GM12878 (cell line): ENCODE data around the gene GRIK2. TPM values are rescaled to one million over a fixed set of nuclear protein-coding genes. Genes with fewer than 3 reads are reported as not detected.

Experiments used
- ATAC-seq: fragments of 200-7000 bp; cut with Tn5 transposase; 3 replicates; pipeline ENCODE4 v1.9.1; 2020; ENCODE audit warnings: mild to moderate bottlenecking, moderate library complexity
- BruUV-seq: library from RNA; stranded (reverse); fragments of 400-500 nt; replicated peaks from 2 replicates; lab custom pipeline; 2021; lab: Mats Ljungman, UMichigan
- CTCF ChIA-PET: fragments of 300-600 bp; sonication (Branson Sonifier 250); formaldehyde crosslinking; extraction: SDS; loops from one replicate; lab custom pipeline; 2021; ENCODE audit warnings: inconsistent platforms; lab: Yijun Ruan, JAX
- POLR2A ChIA-PET: fragments of 350-600 bp; formaldehyde crosslinking; extraction: SDS; loops from one replicate; lab custom pipeline; 2021; ENCODE audit warnings: inconsistent platforms; lab: Charles Lee
- RAD21 ChIA-PET: fragments of 300-600 bp; sonication (Branson Sonifier 250); formaldehyde crosslinking; loops from one replicate; lab custom pipeline; 2023; ENCODE audit warnings: antibody characterized with exemption; ENCODE audit not compliant: unreplicated experiment; lab: Charles Lee
- SMC1A ChIA-PET: fragments of 300-600 bp; sonication (Branson Sonifier 250); formaldehyde crosslinking; loops from one replicate; lab custom pipeline; 2023; ENCODE audit not compliant: unreplicated experiment, uncharacterized antibody; lab: Charles Lee
- DNase-seq: peaks from one replicate; pipeline ENCODE4 v3.0.0-alpha.2; 2011; ENCODE audit warnings: low read depth, low spot score
- FAIRE-seq: peaks from 3 replicates; lab custom pipeline; 2011; peaks lifted over from hg19 to GRCh38; lab: Jason Lieb, UNC
- H2AFZ ChIP-seq: 2 replicates; pipeline ENCODE4 v1.6.0; 2011; ENCODE audit warnings: low read depth, low read length, control low read depth; ENCODE audit not compliant: control insufficient read depth
- H3K27ac ChIP-seq: 2 replicates; pipeline ENCODE4 v1.5.1; 2011; ENCODE audit warnings: control low read depth; ENCODE audit not compliant: control insufficient read depth, insufficient read depth
- H3K27me3 ChIP-seq, 2 experiments: replicated peaks in 1 of 2; 2 replicates each; pipeline versions ENCODE4 v1.6.0 to v1.6.1; 2011; ENCODE audit warnings: low read length in 1 of 2; ENCODE audit not compliant: control insufficient read depth in 2 of 2, insufficient read depth in 2 of 2
- H3K36me3 ChIP-seq, 2 experiments: 2 replicates each; pipeline ENCODE4 v1.5.1; 2011; ENCODE audit warnings: low read length in 1 of 2; ENCODE audit not compliant: control insufficient read depth in 2 of 2, insufficient read depth in 2 of 2
- H3K4me1 ChIP-seq: 2 replicates; pipeline ENCODE4 v1.6.1; 2011; ENCODE audit warnings: mild to moderate bottlenecking, low read length, moderate library complexity, mixed read lengths; ENCODE audit not compliant: control insufficient read depth, insufficient read depth
- H3K4me2 ChIP-seq: 2 replicates; pipeline ENCODE4 v1.6.0; 2011; ENCODE audit warnings: control low read depth; ENCODE audit not compliant: control insufficient read depth, insufficient read depth
- H3K4me3 ChIP-seq: fragments of 200-600 bp; sonication (generic); 2 replicates; pipeline ENCODE4 v1.5.1; 2016
- H3K79me2 ChIP-seq: 2 replicates; pipeline ENCODE4 v1.6.0; 2011; ENCODE audit warnings: low read length; ENCODE audit not compliant: control insufficient read depth, insufficient read depth
- H3K9ac ChIP-seq: 2 replicates; pipeline ENCODE4 v1.8.0; 2011; ENCODE audit warnings: low read length, control low read depth, mixed read lengths; ENCODE audit not compliant: control insufficient read depth, insufficient read depth
- H3K9me3 ChIP-seq: replicated peaks from 3 replicates; pipeline ENCODE4 v1.5.1; 2011; ENCODE audit warnings: mild to moderate bottlenecking, low read length; ENCODE audit not compliant: control insufficient read depth, insufficient read depth
- H4K20me1 ChIP-seq: 2 replicates; pipeline ENCODE4 v1.6.0; 2011; ENCODE audit not compliant: control insufficient read depth, insufficient read depth
- ASH2L ChIP-seq: fragments of 300-600, 200-600 bp; sonication (generic); IDR thresholded peaks from 2 replicates; pipeline ENCODE4 v1.6.1; 2017; ENCODE audit warnings: low read depth, mild to moderate bottlenecking, borderline replicate concordance
- BCLAF1 ChIP-seq: fragments of 450-650 bp; IDR thresholded peaks from 2 replicates; pipeline ENCODE4 v1.6.1; 2017; ENCODE audit warnings: antibody characterized with exemption, mild to moderate bottlenecking, moderate library complexity
- CBFB ChIP-seq: IDR thresholded peaks from 2 replicates; pipeline ENCODE4 v1.6.1; 2016; ENCODE audit warnings: antibody characterized with exemption, low read depth
- GABPA ChIP-seq: IDR thresholded peaks from 2 replicates; pipeline ENCODE4 v1.6.1; 2014; ENCODE audit warnings: antibody characterized with exemption, low read depth, mild to moderate bottlenecking, inconsistent platforms
- LARP7 ChIP-seq: fragments of 450-650 bp; IDR thresholded peaks from 2 replicates; pipeline ENCODE4 v1.6.1; 2017; ENCODE audit warnings: mild to moderate bottlenecking
- MTA2 ChIP-seq: fragments of 450-650 bp; IDR thresholded peaks from 2 replicates; pipeline ENCODE4 v1.6.1; 2016; ENCODE audit warnings: low read depth, mild to moderate bottlenecking, moderate library complexity
- RAD51 ChIP-seq: fragments of 450-650 bp; IDR thresholded peaks from 2 replicates; pipeline ENCODE4 v1.6.1; 2016; ENCODE audit warnings: moderate library complexity, mild to moderate bottlenecking, inconsistent platforms
- SPI1 ChIP-seq: IDR thresholded peaks from 2 replicates; pipeline ENCODE4 v1.6.1; 2011; ENCODE audit warnings: low read depth, mild to moderate bottlenecking, low read length, moderate library complexity, borderline replicate concordance; ENCODE audit not compliant: insufficient read depth
- TCF3 ChIP-seq: IDR thresholded peaks from 2 replicates; pipeline ENCODE4 v1.6.1; 2012; ENCODE audit warnings: low read depth, mild to moderate bottlenecking, low read length, borderline replicate concordance; ENCODE audit not compliant: insufficient read depth
- WGBS: methylation state at CpG from one replicate; pipeline ENCODE4 v1.1.6; 2016; ENCODE audit warnings: low lambda C conversion rate; ENCODE audit not compliant: insufficient replicate concordance, insufficient coverage; ENCODE audit errors: missing lambda C conversion rate; 5-methylcytosine and 5-hydroxymethylcytosine counted together
- in situ Hi-C: fragments of 300-500 bp; cut with MboI; formaldehyde crosslinking; loops from 9 replicates; pipeline ENCODE4 v1.14.3; 2018; ENCODE audit warnings: mixed read lengths
- intact Hi-C: fragments of 100-400 bp; cut with micrococcal nuclease; formaldehyde crosslinking; loops from one replicate; pipeline ENCODE4 v1.14.2; 2022; ENCODE audit not compliant: unreplicated experiment
- polyA plus RNA-seq, 11 experiments: library from polyadenylated mRNA; depleted of rRNA in 4 of 11; unstranded in 6 of 11; stranded (reverse) in 5 of 11; fragments of >200 nt; fragmentation: Nextera tagmentation in 4 of 11; fragmentation: Illumina TruSeq in 1 of 11; extraction: Ambion mirVana in 4 of 11; extraction: Trizol in 1 of 11; gene quantifications; 1 replicate in 1 of 11; 2 replicates in 10 of 11; pipeline versions ENCODE4 v1.2.1 to v1.2.3, GENCODE V29; 2011 to 2016; ENCODE audit warnings: inconsistent platforms in 2 of 11, missing spikeins in 2 of 11, low read depth in 1 of 11
- total RNA-seq, 4 experiments: library from RNA; depleted of rRNA in 3 of 4; stranded (reverse); fragments of >200 nt in 3 of 4; fragmentation: Illumina TruSeq in 1 of 4; extraction: Trizol in 1 of 4; gene quantifications; 2 replicates each; pipeline versions ENCODE4 v1.2.1 to v1.2.3, GENCODE V29; 2013 to 2021
- TF ChIP-seq, protein P1 (sequence below): IDR thresholded peaks from 2 replicates; pipeline ENCODE4 v1.6.1; 2011; ENCODE audit warnings: borderline replicate concordance, low read depth, mild to moderate bottlenecking, moderate library complexity, low read length; ENCODE audit not compliant: insufficient read depth, poor library complexity, severe bottlenecking

Gene GRIK2
- total and polyA plus RNA-seq, 10 of the 15 experiments (the other 5 are each of a cell fraction or from before 2014, with no cell fraction given), result not detected

DNA sequence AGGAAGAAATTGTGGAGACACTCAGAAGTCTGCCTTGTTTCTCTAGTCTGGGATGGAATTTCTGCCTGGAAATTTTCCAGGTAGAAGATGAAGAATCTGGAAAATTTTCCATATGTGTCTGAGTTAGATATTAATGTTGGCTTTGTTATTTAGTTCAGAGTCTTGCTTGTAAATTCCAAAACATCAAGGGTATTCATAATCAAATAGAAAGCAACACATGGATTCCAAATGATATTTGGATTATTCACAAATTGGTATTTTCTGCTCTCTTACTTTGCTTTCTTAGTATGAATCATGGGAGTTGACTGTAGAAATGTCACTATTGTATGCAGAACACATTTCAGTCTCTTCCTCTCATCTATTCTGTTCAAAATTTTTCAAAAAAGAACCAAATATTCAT is 116.0 kb downstream of the GRIK2 start:
- intact Hi-C loops, result no loop called here

GRCh38 chr6:101513181-101513580 is 119.7 kb downstream of the GRIK2 start:
- ChIA-PET POLR2A (no interaction called here), SMC1A (no interaction called here), RAD21 (no interaction called here), CTCF (interaction anchor here (0.6 kb wide), 1 partner anchor 41 kb away, joined by 3 read pairs; no protein-coding TSS in a partner anchor)
- H2AFZ ChIP-seq, result no peak overlapping the region
- no peak overlapping the region for H3K4me2 ChIP-seq
- WGBS, result 0% methylated on average over 1 of the region's 1 CpG
- H4K20me1 ChIP-seq, result no peaks in the 10 kb centered on the region
- no peaks in the 10 kb centered on the region for H3K9me3 ChIP-seq
- H3K36me3 ChIP-seq, result no peaks in the 10 kb centered on the region
- no peak for FAIRE-seq
- no peaks in the 10 kb centered on the region for H3K27me3 ChIP-seq
- no TSS peak for BruUV-seq
- H3K79me2 ChIP-seq, result no peaks in the 10 kb centered on the region
- H3K4me1 ChIP-seq, result no peaks in the 10 kb centered on the region
- ATAC-seq, result no peak
- H3K27ac ChIP-seq, result no peak overlapping the region
- no peak for DNase-seq
- intact Hi-C loops (no loop called here), in situ Hi-C loops (no loop called here)
- TF ChIP-seq CBFB (no peak), LARP7 (no peak), ASH2L (no peak), SPI1 (no peak), GABPA (no peak), MTA2 (no peak), BCLAF1 (no peak)
- TF ChIP-seq, protein P1, sequence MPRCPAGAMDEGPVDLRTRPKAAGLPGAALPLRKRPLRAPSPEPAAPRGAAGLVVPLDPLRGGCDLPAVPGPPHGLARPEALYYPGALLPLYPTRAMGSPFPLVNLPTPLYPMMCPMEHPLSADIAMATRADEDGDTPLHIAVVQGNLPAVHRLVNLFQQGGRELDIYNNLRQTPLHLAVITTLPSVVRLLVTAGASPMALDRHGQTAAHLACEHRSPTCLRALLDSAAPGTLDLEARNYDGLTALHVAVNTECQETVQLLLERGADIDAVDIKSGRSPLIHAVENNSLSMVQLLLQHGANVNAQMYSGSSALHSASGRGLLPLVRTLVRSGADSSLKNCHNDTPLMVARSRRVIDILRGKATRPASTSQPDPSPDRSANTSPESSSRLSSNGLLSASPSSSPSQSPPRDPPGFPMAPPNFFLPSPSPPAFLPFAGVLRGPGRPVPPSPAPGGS, result no peak
- H3K4me3 ChIP-seq, result no peak overlapping the region
- no peak overlapping the region for H3K9ac ChIP-seq

More for the DNA sequence above, 116.0 kb downstream of the GRIK2 start:
- ChIA-PET POLR2A (no interaction called here), RAD21 (no interaction called here), SMC1A (no interaction called here), CTCF (no interaction called here)
- no peak overlapping the region for H3K4me3 ChIP-seq
- no peak overlapping the region for H3K4me2 ChIP-seq
- ATAC-seq (no peak), FAIRE-seq (no peak), DNase-seq (no peak)
- H3K9ac ChIP-seq, result no peak overlapping the region
- H3K4me1 ChIP-seq, result no peaks in the 10 kb centered on the region
- H3K9me3 ChIP-seq, result no peaks in the 10 kb centered on the region
- no peaks in the 10 kb centered on the region for H4K20me1 ChIP-seq
- no peak overlapping the region for H2AFZ ChIP-seq
- TF ChIP-seq TCF3 (no peak), RAD51 (no peak)
- H3K36me3 ChIP-seq, result no peaks in the 10 kb centered on the region
- H3K79me2 ChIP-seq, result no peaks in the 10 kb centered on the region
- no peaks in the 10 kb centered on the region for H3K27me3 ChIP-seq
- H3K27ac ChIP-seq, result no peak overlapping the region
- no TSS peak for BruUV-seq
- in situ Hi-C loops, result no loop called here
